Measurements from ENCODE around the gene DBH. TPM values are rescaled to one million over a fixed set of nuclear protein-coding genes. Genes with fewer than 3 reads are reported as not detected.

The DBH gene
- total RNA-seq, 2 donors from 2014 or later = not detected

GRCh38 chr9:133677126-133678010 lies 41.2 kb downstream of the DBH start:
- H3K36me3 ChIP-seq = no peaks in the 10 kb centered on the region
- H3K9me3 ChIP-seq = no peaks in the 10 kb centered on the region
- no peaks in the 10 kb centered on the region for H3K27me3 ChIP-seq (replicated peaks; ENCODE audit: insufficient read depth)
- ATAC-seq (ENCODE audit: insufficient number of reproducible peaks, low FRiP score, low read depth) (no peak), DNase-seq (ENCODE audit: low spot score) (no peak)
- TF ChIP-seq CTCF (IDR thresholded peaks at IDR 0.05) = no peak
- no peak overlapping the region for H3K4me3 ChIP-seq
- no peaks in the 10 kb centered on the region for H3K4me1 ChIP-seq (ENCODE audit: control insufficient read depth in 1 of 2, low read depth in 2 of 2)
- no peak overlapping the region for H3K27ac ChIP-seq

- Histone ChIP-seq H3K9me3 (no peaks in the 10 kb centered on the region), H3K4me3 (no peak overlapping the region), H3K27ac (no peak overlapping the region), H3K27me3 (replicated peaks; ENCODE audit: insufficient read depth) (no peaks in the 10 kb centered on the region), H3K36me3 (no peaks in the 10 kb centered on the region), H3K4me1 (ENCODE audit: control insufficient read depth in 1 of 2, low read depth in 2 of 2) (no peaks in the 10 kb centered on the region)
- TF ChIP-seq CTCF (IDR thresholded peaks at IDR 0.05) = no peak
- ATAC-seq (ENCODE audit: insufficient number of reproducible peaks, low FRiP score, low read depth) (no peak), DNase-seq (ENCODE audit: low spot score) (no peak)
Observed at GRCh38 chr9:133679056-133679455, 42.9 kb downstream of the DBH start.

GRCh38 chr9:133679466-133680061 lies 43.4 kb downstream of the DBH start:
- Histone ChIP-seq H3K27me3 (replicated peaks; ENCODE audit: insufficient read depth) (no peaks in the 10 kb centered on the region), H3K27ac (no peak overlapping the region), H3K9me3 (no peaks in the 10 kb centered on the region), H3K4me1 (ENCODE audit: control insufficient read depth in 1 of 2, low read depth in 2 of 2) (no peaks in the 10 kb centered on the region), H3K4me3 (no peak overlapping the region), H3K36me3 (no peaks in the 10 kb centered on the region)
- no peak for TF ChIP-seq CTCF (IDR thresholded peaks at IDR 0.05)
- ATAC-seq (ENCODE audit: insufficient number of reproducible peaks, low FRiP score, low read depth) = no peak
- DNase-seq (ENCODE audit: low spot score) = no peak

GRCh38 chr9:133680250-133680975 lies 44.2 kb downstream of the DBH start:
- Histone ChIP-seq H3K4me1 (ENCODE audit: control insufficient read depth in 1 of 2, low read depth in 2 of 2) (no peaks in the 10 kb centered on the region), H3K36me3 (no peaks in the 10 kb centered on the region), H3K9me3 (no peaks in the 10 kb centered on the region), H3K27ac (no peak overlapping the region), H3K4me3 (no peak overlapping the region), H3K27me3 (replicated peaks; ENCODE audit: insufficient read depth) (no peaks in the 10 kb centered on the region)
- no peak for TF ChIP-seq CTCF (IDR thresholded peaks at IDR 0.05)
- ATAC-seq (ENCODE audit: insufficient number of reproducible peaks, low FRiP score, low read depth) (no peak), DNase-seq (ENCODE audit: low spot score) (no peak)

All from thoracic aorta (tissue), 2 donors.